Activated naive CD4-positive, alpha-beta T cell treated with anti-CD3 and anti-CD28 coated beads, Interleukin-2, amount 10 ng/mL, durations not matched to agents 5 hours and 36 hours (primary cell): ENCODE data around the gene GTF2A1. TPM values are rescaled to one million over a fixed set of nuclear protein-coding genes. Genes with fewer than 3 reads are reported as not detected.

ENCODE experiments used
- total RNA-seq, 2 experiments: library from RNA; stranded (reverse); gene quantifications; one replicate each; pipeline ENCODE4 v1.2.3, GENCODE V29; 2021

Gene GTF2A1
- total RNA-seq = 10 to 100 TPM; 36.3 to 36.4 TPM

GRCh38 chr14:81220830-81221578, at the start of gene GTF2A1:
Gene GTF2A1, minus strand, starts transcription at chr14:81220959. Its CDS starts 441 bp downstream, at chr14:81220518.

Other genes starting within 250 kb of the GTF2A1 start
- under 1 TPM; 0.29 to 0.58 TPM for gene STON2, start 179.4 kb upstream of the GTF2A1 start, total RNA-seq